Stimulated activated CD8-positive, alpha-beta memory T cell treated with anti-CD3 and anti-CD28 coated beads, Interleukin-4, amount 100 ng/mL, for 48 hours (primary cell): ENCODE measurements around the gene ZNF652.

Source experiments
- DNase-seq: peaks from one replicate; pipeline ENCODE4 v3.0.0-alpha.2; 2020

ZNF652 gene

GRCh38 chr17:49361902-49362722 lies at the start of gene ZNF652:
Gene ZNF652 (minus strand): TSS chr17:49362250. CDS start chr17:49317725, 44,525 bp downstream.
- peak; percentile 88 for DNase-seq

GRCh38 chr17:49409066-49409465 lies 47.0 kb upstream of the ZNF652 start:
- no peak for DNase-seq

DNA sequence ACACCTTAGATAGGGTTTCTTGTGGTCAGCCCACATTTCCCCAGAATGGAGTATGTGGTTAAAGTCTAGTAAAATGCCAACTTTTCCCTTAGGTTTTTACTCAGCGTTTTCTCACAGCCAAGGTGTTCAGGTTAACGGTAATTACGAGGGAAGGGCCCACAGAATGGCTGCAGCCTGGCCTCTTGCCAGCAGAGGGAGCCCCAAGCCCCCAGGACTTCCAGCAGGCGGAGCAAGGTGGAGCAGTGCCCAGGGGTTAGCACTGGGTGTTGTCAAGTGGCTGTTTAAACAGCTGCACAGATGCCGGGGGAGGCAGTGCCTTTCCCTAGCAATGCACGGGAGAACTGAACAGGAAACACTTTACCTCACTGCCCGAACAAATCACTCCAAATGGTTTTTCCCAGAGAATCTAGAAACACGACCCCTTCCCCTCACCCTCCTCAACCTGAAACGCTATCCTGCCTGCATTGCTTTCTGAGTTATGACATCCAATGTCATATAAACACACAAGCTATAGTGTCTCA lies 46.0 kb upstream of the ZNF652 start:
- peak; percentile 93 for DNase-seq

DNA sequence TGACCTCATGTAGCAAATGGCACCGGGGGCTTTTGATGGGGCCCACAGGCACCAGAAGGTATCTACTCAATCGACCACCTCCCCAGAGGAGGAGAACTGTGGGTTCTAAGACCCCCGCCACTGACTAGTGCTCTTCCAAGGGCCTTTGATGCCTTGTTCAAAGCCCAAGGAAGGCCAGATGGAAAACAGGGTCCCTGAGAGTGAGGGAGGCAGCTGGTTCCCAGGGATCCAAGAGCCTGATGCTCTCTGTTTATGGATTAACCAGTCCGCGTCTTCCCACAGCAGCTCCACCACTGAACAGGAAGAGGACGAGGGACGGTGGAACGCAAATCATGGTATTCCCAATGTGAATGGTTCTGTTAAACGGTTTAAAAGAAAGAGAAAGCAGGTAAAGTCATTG lies 45.0 kb upstream of the ZNF652 start:
- DNase-seq, result no peak

- no peak for DNase-seq
Observed at GRCh38 chr17:49406421-49407061, 44.5 kb upstream of the ZNF652 start.

DNA sequence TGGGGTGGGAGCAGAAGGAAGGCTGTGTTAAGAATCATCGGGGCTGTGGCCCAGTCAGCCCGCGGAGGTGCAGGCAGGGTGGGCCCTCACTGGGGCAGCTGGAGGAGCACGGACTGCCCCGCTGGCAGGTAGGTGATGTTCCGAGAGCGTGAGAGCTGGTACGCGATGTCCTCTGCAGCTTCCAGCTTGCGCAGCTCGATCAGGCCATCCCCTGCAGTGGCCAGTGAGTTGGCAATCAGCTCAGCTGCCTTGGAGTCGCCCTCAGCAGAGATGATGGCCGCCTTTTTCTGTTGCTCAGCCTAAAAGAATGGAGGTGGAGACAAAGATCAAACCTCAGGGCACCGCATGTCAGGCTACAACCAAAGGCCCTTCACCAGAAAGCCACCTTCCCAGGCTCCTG lies 42.9 kb upstream of the ZNF652 start:
- DNase-seq, result peak; percentile 19

GRCh38 chr17:49404361-49404760 lies 42.3 kb upstream of the ZNF652 start:
- DNase-seq, result peak; percentile 28

GRCh38 chr17:49403514-49404289 lies 41.7 kb upstream of the ZNF652 start:
- no peak for DNase-seq

GRCh38 chr17:49402706-49403105 lies 40.7 kb upstream of the ZNF652 start:
- DNase-seq, result no peak

DNA sequence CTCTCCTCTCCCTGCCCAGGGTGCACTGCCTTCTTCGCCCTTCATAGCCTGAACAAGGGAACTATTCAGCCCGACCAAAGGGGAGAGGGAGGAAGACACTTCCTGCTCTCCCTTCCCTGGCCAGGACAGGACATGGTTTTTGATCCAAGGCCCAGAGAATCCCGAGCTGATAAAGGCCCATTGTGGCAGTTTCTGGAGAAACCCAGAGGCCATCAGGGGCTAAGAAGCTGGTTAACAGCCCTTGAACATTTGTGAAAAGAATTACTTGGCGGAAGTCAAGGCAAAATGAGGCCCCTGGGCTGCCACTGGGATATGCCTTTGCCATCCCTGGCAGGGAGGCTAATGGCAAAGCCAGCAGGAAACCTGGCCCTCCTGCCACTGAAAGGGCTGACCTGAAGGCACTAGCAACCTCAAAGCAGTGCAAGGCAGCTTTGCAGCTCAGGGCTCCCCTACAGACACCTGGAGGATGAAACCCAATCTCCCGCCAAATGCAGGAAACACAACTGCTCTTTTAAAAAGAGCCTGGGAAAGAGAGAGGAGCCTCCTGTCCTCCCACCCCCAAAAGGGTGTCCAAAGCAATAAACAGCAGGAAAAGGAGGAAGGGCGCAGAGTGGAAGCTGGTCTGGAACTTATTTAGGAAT lies 40.0 kb upstream of the ZNF652 start:
- DNase-seq, result no peak

DNA sequence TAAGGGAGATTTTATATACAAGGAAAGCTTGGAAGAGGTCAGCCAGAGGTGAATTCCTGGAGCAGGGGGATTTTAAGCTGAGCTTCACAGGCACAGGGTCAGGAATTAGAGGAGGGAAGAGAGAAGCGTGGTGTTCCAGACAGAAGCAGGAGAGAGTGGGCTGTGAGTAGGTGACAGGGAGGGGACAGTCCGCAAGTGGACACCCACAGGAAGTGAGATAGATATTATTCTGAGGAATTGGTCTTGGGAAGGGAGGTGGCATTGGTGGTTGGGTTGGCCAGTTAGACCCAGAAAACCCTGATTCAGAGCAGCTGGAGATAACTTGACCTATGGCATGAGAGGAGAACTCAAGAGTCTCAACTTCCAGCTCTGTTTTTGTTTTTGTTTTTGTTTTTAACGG lies 37.9 kb upstream of the ZNF652 start:
- no peak for DNase-seq

DNA sequence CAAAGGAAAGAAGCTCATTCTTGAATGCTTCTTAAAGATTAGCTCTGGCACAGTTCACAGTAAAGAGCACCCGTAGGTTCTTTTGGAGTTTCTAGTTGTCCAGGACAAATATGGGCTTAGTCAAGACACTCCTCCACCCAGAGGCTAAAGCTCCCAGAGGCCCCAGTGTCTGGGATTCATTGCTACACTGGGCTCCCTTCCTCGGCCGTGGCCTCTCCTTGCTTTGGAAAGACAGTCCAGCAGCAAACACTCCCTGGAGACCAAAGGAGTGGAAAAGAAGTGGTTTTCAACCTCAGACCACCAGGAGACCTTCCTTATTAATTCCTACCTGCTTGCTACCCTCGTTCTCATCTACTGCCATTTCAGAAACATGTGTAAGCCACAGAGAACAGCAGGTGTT lies 35.5 kb upstream of the ZNF652 start:
- no peak for DNase-seq

GRCh38 chr17:49393491-49394255 lies 31.6 kb upstream of the ZNF652 start:
- no peak for DNase-seq

GRCh38 chr17:49390548-49391324 lies 28.7 kb upstream of the ZNF652 start:
- DNase-seq, result no peak

GRCh38 chr17:49389514-49390347 lies 27.7 kb upstream of the ZNF652 start:
- peak; percentile 33 for DNase-seq

- no peak for DNase-seq
Observed at GRCh38 chr17:49388692-49389513, 26.9 kb upstream of the ZNF652 start.

DNA sequence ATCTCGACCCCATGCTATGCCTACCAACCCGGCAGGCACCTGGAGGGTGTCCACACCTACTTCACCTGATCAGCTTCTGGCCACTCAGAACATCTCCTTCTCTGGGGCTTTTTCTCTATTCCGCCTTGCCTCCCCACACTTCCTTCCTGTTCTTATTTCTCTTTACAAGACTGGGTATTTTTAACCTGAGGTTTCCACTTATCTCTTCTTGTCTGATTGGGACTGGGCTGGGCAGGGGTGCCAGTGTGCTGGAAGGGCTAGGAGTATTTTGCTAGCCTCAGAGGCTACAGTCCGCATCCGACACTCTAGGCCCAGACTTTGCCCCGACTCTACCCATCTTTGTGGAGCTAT lies 26.2 kb upstream of the ZNF652 start:
- no peak for DNase-seq

DNA sequence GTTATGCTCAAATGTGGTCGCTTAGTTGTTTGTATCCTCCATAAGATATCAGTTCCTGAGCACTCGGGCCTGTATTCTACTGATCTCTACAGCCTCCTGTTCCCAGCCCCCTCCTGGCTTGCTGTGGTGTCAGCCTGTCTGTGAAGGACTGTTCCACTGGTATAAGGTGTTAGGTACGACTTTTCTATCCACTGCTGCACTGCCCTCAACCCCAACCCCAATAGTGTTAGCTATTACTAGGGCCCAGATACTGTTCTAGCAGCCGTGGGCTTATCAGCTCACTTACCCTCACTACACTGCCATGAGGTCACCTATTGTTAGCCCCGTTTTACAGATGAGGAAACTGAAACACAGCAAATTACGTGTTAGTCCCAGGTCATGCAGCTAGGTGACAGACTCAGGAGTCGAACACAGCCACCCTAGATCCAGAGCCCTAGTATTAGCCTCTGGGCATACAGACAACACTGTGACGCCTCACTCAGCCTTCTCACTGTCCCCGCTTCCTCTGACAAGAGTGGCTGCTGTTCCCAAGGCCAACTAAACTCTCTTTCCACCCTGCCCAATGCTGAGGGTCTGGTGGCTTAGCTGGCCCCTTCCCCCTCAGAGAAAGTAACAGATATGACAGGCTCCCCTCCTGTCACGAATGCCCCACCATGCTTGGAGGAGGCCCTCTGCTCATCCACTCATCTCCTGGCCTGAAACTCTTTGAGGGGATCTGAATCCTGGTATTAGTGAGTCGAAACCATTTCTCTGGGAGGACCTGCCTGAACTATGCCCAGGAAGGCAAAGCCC lies 25.6 kb upstream of the ZNF652 start:
- peak; percentile 38 for DNase-seq

DNA sequence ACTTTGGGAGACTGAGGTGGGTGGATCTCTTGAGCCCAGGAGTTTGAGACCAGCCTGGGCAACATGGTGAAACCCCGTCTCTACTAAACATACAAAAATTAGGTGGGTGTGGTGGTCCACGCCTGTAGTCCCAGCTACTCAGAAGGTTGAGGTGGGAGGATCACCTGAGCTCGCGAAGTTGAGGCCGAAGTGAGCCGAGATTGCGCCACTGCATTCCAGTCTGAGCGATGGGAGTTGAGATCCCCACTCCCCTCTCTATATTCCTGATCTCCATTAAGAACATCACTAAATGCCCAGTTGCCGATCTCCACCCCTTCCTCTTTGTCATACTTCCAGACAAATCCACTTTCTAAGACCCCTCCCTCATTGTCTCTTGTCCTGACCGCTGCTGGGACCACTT lies 24.3 kb upstream of the ZNF652 start:
- DNase-seq, result no peak
